ENCODE results near the gene CDA.

GRCh38 chr1:20578062-20578461 is 10.8 kb upstream of the CDA start:
- TF ChIP-seq CTCF (IDR thresholded peaks at IDR 0.05) (no peak), IRF3 (IDR thresholded peaks at IDR 0.05; ENCODE audit: low read depth, low read length) (no peak), ZBTB33 (IDR thresholded peaks at IDR 0.05; ENCODE audit: borderline replicate concordance, low read depth) (no peak), EP300 (IDR thresholded peaks at IDR 0.05; ENCODE audit: borderline replicate concordance in 1 of 2, low read depth in 1 of 2, low read length in 1 of 2) (no peak), TAF1 (IDR thresholded peaks at IDR 0.05; ENCODE audit: borderline replicate concordance, low read depth, low read length) (no peak), RCOR1 (IDR thresholded peaks at IDR 0.05; ENCODE audit: low read length) (no peak), REST (IDR thresholded peaks at IDR 0.05; ENCODE audit: low read depth, low read length) (no peak), JUND (IDR thresholded peaks at IDR 0.05) (no peak), MEF2A (IDR thresholded peaks at IDR 0.05; ENCODE audit: borderline replicate concordance, low read depth) (no peak), RAD21 (IDR thresholded peaks at IDR 0.05; ENCODE audit: low read length) (no peak)
